ENCODE data around the gene MYF5. TPM values are rescaled to one million over a fixed set of nuclear protein-coding genes. Genes with fewer than 3 reads are reported as not detected.

The MYF5 gene
- total and polyA plus RNA-seq, 9 of the 15 experiments (the other 6 are each of a cell fraction or from before 2014, with no cell fraction given): not detected

GRCh38 chr12:80715713-80716249 lies 931 bp upstream of the MYF5 start (continued):
- TF ChIP-seq RAD21 (CRISPR knock-in tag; conservative IDR thresholded peaks at IDR 0.05 in 1 of 2, IDR thresholded peaks at IDR 0.05 in 1 of 2): no peak

DNA sequence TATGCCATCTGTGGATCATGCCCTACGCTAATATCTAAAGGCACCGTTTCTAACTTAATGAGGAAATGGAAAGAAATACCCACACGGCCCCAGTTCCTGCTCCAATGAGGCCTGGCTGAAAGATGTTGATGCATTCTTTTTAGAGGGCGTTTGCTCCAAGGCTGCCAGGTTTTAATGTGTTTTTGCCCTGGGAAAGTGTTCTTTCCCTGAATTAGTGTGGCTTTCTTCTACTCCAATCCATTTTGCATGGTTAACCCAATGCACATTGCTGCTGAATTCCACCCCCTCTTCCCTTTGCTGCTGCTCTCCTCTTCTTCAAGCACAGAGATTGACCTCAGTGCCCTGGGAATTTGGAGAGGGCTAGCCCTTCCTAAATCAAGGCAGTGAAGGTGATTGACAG lies 1.1 kb downstream of the MYF5 start:
- WGBS (ENCODE audit: insufficient coverage, low coverage, missing lambda C conversion rate): 0% methylated on average over 4 of the region's 4 CpGs
- ChIA-PET POLR2A (interaction anchor here (0.6 kb wide), 1 partner anchor 69 kb away, joined by 3 read pairs; no protein-coding TSS in a partner anchor), CTCF (ENCODE audit: low intra/inter-chr PET ratio) (no interaction called here)
- Histone ChIP-seq H3K27ac (ENCODE audit: extremely low read depth, low read depth, low read length) (no peak overlapping the region), H3K4me3 (no peak overlapping the region), H3K79me2 (ENCODE audit: control insufficient read depth, insufficient read depth, low read length) (no peaks in the 10 kb centered on the region), H2AFZ (ENCODE audit: low read depth, low read length) (no peak overlapping the region), H3K27me3 (ENCODE audit: control insufficient read depth in 2 of 2, insufficient read depth in 2 of 2, low read length in 2 of 2) (no peaks in the 10 kb centered on the region), H3K4me2 (ENCODE audit: insufficient read depth, low read length) (no peak overlapping the region), H3K9me1 (ENCODE audit: control insufficient read depth, insufficient read depth, low read length) (no peaks in the 10 kb centered on the region), H3K9ac (ENCODE audit: insufficient read depth in 1 of 2, low read depth in 2 of 2, low read length in 2 of 2) (no peak overlapping the region), H3K9me3 (replicated peaks; ENCODE audit: control insufficient read depth, insufficient read depth, low read depth, low read length) (no peaks in the 10 kb centered on the region), H3K4me1 (replicated peaks in 1 of 2; ENCODE audit: control insufficient read depth in 2 of 2, insufficient read depth in 2 of 2, low read length in 2 of 2) (no peaks in the 10 kb centered on the region), H3K36me3 (ENCODE audit: control insufficient read depth, insufficient read depth, low read length) (no peaks in the 10 kb centered on the region), H4K20me1 (replicated peaks; ENCODE audit: control insufficient read depth, insufficient read depth, low read length) (no peaks in the 10 kb centered on the region)
- DNase-seq (ENCODE audit: extremely low read depth in 1 of 4, low spot score in 3 of 4): no peak
- no TSS peak for BruUV-seq (replicated peaks)
- FAIRE-seq: no peak
- in situ Hi-C loops (cut with MboI): no loop called here
- intact Hi-C loops (cut with micrococcal nuclease): no loop called here
- no peak for TF ChIP-seq MXI1 (IDR thresholded peaks at IDR 0.05; ENCODE audit: low read depth, low read length)
- TF ChIP-seq, protein P1, sequence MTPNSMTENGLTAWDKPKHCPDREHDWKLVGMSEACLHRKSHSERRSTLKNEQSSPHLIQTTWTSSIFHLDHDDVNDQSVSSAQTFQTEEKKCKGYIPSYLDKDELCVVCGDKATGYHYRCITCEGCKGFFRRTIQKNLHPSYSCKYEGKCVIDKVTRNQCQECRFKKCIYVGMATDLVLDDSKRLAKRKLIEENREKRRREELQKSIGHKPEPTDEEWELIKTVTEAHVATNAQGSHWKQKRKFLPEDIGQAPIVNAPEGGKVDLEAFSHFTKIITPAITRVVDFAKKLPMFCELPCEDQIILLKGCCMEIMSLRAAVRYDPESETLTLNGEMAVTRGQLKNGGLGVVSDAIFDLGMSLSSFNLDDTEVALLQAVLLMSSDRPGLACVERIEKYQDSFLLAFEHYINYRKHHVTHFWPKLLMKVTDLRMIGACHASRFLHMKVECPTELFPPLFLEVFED (CRISPR knock-in tag; conservative IDR thresholded peaks at IDR 0.05): no peak
- TF ChIP-seq KDM5B (IDR thresholded peaks at IDR 0.05; ENCODE audit: insufficient replicate concordance, low read depth, low read length): no peak
- no peak for TF ChIP-seq YY1 (IDR thresholded peaks at IDR 0.05; ENCODE audit: borderline replicate concordance in 1 of 3, control insufficient read depth in 1 of 3, extremely low read depth in 1 of 3, insufficient read depth in 3 of 3, insufficient read length in 1 of 3, insufficient replicate concordance in 2 of 3, low read depth in 1 of 3, low read length in 2 of 3)
- TF ChIP-seq CC2D1A (IDR thresholded peaks at IDR 0.05): no peak
- no peak for TF ChIP-seq DMBX1 (CRISPR knock-in tag; IDR thresholded peaks at IDR 0.05; ENCODE audit: borderline replicate concordance)
- TF ChIP-seq ZNF75A (CRISPR knock-in tag; IDR thresholded peaks at IDR 0.05): no peak
- TF ChIP-seq RBM14 (IDR thresholded peaks at IDR 0.05; ENCODE audit: borderline replicate concordance, insufficient read depth, low read depth, low read length): no peak
- TF ChIP-seq ZNF121 (CRISPR knock-in tag; conservative IDR thresholded peaks at IDR 0.05): no peak
- ATAC-seq: no peak

Data from K562 (cell line).